GM12891 (cell line): ENCODE data around the gene PHACTR4.
"Not testable (repeated sequence)": the region's sequence is repeated elsewhere in the genome, so short reads cannot be mapped to it uniquely, and the experiment has no call there.

Experiments used
- DNase-seq: peaks from one replicate; pipeline ENCODE4 v3.0.0; 2011; ENCODE audit warnings: low spot score; ENCODE audit not compliant: insufficient read length
- FAIRE-seq: peaks from 2 replicates; lab custom pipeline; 2011; peaks lifted over from hg19 to GRCh38; lab: Jason Lieb, UNC
- PAX5 ChIP-seq: IDR thresholded peaks from 2 replicates; pipeline ENCODE4 v1.6.1; 2011; ENCODE audit warnings: low read length, moderate library complexity, mild to moderate bottlenecking; ENCODE audit not compliant: insufficient read depth, severe bottlenecking
- POLR2A ChIP-seq: IDR thresholded peaks from 2 replicates; pipeline ENCODE4 v1.6.1; 2011; ENCODE audit warnings: low read depth, low read length, control low read depth
- POLR2AphosphoS5 ChIP-seq: IDR thresholded peaks from 2 replicates; pipeline ENCODE4 v1.6.1; 2011; ENCODE audit warnings: low read depth, low read length, control low read depth
- POU2F2 ChIP-seq: IDR thresholded peaks from 2 replicates; pipeline ENCODE4 v1.6.1; 2011; ENCODE audit warnings: low read depth, mild to moderate bottlenecking, control low read depth, low read length, moderate library complexity
- SPI1 ChIP-seq: IDR thresholded peaks from 2 replicates; pipeline ENCODE4 v1.6.1; 2011; ENCODE audit warnings: low read depth, low read length, control low read depth
- TAF1 ChIP-seq: IDR thresholded peaks from 2 replicates; pipeline ENCODE4 v1.6.1; 2011; ENCODE audit warnings: low read depth, low read length, control low read depth

Gene PHACTR4

DNA sequence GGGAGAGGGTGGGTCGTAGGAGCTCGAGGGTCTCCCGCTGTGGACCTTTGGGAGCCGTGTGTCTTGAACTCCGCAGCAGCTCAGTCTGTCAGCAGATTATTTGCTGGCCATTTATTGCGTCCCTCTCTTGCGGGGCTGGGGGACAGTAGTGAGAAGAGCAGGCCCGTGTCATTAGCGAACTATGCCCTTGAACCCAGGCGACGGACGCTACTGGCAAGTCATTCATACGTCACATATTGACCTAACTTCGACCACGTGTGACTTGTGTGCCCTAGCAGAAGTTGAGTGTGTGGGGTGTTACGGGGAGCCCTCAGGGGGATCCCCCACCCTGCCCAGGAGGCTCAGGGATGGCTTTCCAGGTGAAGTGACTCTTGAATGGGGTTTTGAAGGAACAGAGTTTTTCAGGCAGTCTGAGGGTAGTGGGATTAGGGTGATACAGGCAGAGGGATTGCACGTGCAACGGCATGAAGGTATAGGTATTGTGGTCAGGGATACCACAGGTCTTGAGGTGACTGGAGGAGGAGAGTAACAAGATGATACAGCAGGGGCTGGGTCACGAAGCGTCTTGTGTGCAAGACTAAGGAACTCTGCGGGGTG lies 149.3 kb downstream of the PHACTR4 start:
- no peak for TF ChIP-seq POLR2AphosphoS5
- TF ChIP-seq PAX5 = no peak
- TF ChIP-seq TAF1 = no peak
- no peak for TF ChIP-seq POLR2A
- no peak for TF ChIP-seq SPI1
- 0 out of 2 replicates have a peak, but pooled peaks have one; percentile 17 for TF ChIP-seq POU2F2
- FAIRE-seq (peak; percentile 93), DNase-seq (no peak)

DNA sequence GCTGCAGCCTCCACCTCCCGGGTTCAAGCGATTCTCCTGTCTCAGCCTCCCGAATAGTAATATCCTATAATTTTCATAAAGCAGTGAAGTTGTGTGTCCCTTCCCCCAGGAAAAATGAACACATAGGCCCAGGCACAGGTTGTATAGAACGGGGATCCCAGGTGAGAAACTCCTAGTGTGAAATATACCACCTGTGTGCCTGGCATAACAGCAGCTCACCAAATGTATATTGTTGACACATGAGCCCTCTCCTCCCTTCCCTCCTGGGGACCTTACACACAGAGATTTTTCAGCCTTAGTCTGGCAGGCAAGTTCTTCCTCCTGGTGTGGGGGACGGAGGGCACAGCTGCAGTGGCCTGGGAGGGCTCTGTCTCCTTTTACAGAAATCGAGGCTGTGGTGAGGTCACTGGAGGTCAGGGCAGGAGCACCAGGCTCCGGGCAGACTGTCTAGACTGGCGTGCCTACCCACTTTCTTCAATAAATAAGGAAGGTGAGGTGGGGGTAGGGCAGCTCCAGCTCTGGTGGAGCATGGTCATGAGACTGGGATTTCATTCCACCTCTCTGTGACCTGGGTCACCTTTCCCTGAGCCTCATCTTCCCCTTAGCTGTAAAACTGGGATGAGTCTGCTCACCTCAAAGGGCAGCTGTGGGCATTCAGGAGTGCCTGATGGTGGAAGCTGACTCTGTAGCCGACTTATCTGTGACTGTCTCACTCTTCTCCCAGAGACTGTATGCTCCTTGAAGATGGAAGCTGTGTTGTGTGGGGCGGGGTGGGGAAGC lies 150.6 kb downstream of the PHACTR4 start:
- FAIRE-seq = peak; percentile 59
- TF ChIP-seq TAF1 (no peak), POU2F2 (no peak), POLR2A (no peak), POLR2AphosphoS5 (no peak), SPI1 (no peak), PAX5 (no peak)
- no peak for DNase-seq

DNA sequence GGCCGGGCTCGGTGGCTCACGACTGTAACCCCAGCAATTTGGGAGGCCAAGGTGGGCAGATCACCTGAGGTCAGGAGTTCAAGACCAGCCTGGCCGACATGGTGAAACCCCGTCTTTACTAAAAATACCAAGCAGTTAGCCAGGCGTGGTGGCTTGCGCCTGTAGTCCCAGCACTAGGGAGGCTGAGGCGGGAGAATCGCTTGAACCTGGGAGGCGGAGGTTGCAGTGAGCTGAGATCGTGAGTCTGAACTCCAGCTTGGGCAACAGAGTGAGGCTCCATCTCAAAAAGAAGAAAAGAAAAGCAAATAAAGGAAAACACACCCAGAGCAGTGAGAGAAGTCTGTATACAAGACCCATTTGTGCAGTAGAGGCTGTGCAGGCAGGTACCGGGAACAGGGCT lies 151.3 kb downstream of the PHACTR4 start:
- not testable (repeated sequence) for FAIRE-seq, DNase-seq

DNA sequence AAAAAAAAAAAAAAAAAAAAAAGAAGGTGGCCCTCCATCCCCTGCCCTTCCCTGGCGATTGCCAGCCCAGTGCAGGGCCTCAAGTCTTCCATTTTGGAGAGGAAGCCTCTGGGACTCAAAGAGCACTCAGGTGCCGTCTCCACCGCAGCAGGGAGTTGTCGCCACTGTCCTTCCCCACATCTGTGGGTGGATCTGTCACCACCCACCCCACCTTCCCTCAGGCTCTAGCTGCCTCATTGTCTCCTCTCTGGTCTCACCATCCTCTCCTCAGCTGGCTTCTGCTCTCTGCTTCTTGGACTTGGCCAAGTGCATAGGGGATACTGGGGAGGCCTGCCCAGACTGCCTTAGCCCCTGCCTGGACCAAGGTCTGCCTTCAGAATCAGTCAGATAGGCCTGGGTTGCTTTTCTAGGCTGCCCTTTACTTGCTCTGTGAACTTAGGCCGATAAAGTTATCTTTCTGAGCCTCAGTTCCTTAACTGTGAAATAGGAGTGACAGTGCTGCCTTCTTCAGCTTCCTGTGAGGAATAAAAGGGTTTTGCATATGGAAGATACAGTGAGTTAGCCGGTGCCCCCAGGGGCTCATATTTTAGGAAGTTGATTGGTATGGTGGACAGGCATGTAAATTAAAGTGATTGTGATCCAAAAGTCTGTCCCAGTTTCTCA lies 152.1 kb downstream of the PHACTR4 start:
- FAIRE-seq = no peak
- TF ChIP-seq SPI1 (no peak), TAF1 (no peak), PAX5 (no peak), POLR2A (no peak), POU2F2 (no peak), POLR2AphosphoS5 (no peak)

DNA sequence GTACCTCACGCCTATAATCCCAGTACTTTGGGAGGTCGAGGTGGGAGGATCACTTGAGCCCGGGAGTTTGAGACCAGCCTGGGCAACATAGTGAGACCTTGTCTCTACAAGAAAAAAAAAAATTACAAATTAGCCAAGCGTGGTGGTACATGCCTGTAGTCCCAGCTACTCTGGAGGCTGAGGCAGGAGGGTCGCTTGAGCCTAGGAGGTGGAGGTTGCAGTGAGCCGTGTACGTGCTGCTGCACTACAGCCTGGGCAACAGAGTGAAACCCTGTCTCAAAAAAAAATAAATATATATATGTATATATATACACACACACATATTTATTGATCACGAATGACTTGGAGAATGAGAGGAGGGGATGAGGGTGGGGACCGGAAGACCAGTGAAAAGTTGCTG lies 153.0 kb downstream of the PHACTR4 start:
- DNase-seq, FAIRE-seq: not testable (repeated sequence)

More for the DNA sequence above, 152.1 kb downstream of the PHACTR4 start:
- DNase-seq = no peak

DNA sequence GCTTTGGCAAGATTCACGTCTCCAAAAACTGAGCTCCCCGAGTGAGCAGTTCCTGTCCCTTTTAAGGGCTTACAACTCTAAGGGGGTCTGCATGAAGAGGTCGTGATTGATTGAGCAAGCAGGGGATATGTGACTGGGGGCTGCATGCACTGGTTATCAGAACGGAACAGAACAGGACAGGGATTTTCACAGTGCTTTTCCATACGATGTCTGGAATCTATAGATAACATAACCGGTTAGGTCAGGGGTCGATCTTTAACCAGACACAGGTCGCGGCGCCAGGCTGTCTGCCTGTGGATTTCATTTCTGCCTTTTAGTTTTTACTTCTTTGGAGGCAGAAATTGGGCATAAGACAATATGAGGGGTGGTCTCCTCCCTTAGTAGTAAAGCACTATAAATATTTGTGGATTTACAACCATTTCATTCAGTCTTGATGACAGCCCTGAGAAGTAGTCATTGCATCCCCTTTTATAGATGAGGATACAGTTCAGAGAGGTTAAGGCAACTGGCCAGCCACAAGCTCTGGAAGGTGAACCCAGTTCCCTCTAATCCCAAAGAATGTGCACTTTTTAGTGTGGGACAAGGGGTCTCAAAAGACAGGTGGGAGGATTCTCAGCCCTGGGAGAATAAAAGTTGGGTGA lies 155.6 kb downstream of the PHACTR4 start:
- not testable (repeated sequence) for DNase-seq, FAIRE-seq

DNA sequence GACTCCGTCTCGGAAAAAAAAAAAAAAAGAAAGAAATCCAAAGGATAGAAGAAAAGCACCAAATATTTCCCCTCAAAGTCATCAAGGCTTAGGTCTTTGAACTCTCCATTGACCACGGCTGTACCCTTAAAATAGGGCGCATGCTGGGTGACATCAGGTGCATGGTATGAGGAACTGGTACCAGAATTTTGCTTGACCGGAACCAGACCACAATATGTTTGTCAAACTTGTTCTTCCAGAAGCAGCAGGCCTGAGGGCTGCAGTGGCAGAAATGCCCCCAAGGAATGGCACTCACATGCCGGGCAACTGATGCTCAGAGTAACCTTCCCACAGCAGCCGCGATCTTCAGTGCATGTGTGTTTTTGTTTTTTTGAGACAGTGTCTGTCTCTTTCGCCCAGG lies 157.3 kb downstream of the PHACTR4 start:
- FAIRE-seq (no peak), DNase-seq (no peak)
- TF ChIP-seq POLR2AphosphoS5 (no peak), POLR2A (no peak), PAX5 (no peak), TAF1 (no peak), SPI1 (no peak), POU2F2 (no peak)

DNA sequence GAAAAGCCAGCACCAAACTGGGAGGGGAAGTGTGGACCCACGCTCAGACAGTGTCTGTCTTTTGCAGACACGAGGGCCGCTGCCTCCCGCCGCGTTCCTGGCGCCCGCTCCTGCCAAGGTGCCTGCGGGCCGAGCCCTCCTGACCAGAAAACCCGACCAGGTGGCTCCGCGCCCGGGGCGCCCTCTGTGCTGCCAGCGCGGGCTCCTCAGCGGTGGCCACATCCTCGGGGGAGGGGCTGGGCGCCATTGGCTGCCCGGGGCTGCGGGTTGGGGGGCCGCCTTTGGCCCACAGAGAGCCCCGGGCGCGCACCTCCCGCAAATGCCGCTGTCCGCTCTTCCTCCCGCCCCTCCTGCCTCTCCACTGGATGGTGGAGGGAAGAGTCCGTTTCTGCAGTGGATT lies 160.9 kb downstream of the PHACTR4 start:
- TF ChIP-seq POLR2A = no peak
- no peak for FAIRE-seq

DNA sequence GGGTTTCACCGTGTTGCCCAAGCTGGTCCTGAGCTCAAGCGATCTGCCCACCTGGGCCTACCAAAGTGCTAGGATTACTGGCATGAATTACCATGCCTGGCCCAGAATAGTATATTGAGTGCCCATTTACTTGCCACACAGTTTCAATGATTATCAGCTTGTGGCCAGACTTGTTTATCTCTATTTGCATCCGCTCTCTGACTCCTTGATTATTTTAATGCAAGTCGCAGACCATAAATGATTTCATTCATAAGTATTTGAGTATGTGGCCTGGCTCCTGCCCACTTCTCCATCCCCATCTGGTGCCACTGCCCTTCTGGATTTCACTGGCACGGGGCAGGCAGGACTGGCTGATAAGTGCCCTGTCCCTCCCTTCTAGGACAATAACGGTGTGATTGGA lies 165.1 kb downstream of the PHACTR4 start:
- TF ChIP-seq POLR2A = no peak
- no peak for TF ChIP-seq TAF1
- no peak for TF ChIP-seq SPI1
- no peak for TF ChIP-seq POU2F2
- no peak for TF ChIP-seq PAX5
- no peak for TF ChIP-seq POLR2AphosphoS5
- FAIRE-seq (no peak), DNase-seq (no peak)

More for the DNA sequence above, 160.9 kb downstream of the PHACTR4 start:
- DNase-seq = no peak

DNA sequence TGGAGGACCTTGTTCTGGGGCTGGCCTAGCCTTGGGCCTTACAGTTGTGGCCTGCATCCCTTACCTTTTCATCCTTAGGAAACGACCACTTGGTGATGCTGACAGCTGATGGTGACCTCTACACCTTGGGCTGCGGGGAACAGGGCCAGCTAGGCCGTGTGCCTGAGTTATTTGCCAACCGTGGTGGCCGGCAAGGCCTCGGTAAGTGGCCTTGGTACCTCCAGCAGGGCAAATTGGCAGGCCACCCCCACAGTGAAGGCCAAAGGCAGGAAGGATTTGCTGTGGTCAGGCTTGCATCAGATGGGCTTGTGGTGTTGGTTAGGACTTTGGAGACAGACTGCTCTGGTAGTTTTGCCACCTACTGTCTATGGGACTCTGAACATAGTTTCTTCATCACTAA lies 165.6 kb downstream of the PHACTR4 start:
- no peak for TF ChIP-seq PAX5
- TF ChIP-seq POLR2AphosphoS5 = no peak
- no peak for TF ChIP-seq SPI1
- no peak for TF ChIP-seq POU2F2
- TF ChIP-seq TAF1 = no peak
- TF ChIP-seq POLR2A = no peak
- DNase-seq (no peak), FAIRE-seq (no peak)
